NCI-H2171 treated with DMSO at 0.1 percent for 48 hours (cell line): ENCODE measurements around the gene KIF4B.
"Not testable (repeated sequence)": the region's sequence is repeated elsewhere in the genome, so short reads cannot be mapped to it uniquely, and the experiment has no call there.

Experiments used
- DNase-seq: peaks from one replicate; lab custom pipeline; 2025; lab: John Stamatoyannopoulos, UW

KIF4B gene

DNA sequence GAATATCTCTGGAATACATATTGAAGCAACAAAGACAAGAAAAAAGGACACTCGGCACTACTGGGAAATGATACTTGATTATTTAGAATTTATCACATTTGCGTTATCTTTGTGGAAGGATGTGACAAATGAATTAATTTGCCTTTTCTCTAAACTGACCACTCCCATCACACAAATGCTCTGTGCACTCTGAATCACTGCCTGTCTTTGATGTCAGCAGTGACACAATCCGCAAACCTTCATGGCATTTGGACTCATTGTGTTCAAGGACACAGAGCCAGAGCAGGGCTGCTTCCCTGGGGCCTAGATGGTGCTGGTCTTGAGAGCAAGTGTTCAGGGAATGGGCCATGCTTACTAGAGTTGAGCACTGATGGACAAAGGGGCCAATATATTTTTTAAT lies 4.9 kb upstream of the KIF4B start:
- no peak for DNase-seq

DNA sequence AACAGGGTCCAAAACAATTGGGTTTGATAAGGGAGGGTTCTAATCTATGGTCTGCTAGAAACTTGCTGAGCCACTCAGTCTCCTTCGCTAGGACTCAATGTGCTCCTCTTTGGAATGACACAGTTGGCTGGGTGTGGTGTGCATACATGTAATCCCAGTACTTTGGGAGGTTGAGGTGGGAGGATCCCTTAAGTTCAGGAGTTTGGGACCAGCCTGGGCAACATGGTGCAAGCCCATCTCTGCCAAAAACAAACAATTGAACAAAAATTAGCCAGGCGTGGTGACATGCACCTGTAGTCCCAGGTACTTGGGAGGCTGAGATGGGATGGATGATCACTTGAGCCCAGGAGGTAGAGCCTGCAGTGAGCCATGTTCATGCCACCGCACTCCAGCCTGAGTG lies 2.7 kb upstream of the KIF4B start:
- no peak for DNase-seq

DNA sequence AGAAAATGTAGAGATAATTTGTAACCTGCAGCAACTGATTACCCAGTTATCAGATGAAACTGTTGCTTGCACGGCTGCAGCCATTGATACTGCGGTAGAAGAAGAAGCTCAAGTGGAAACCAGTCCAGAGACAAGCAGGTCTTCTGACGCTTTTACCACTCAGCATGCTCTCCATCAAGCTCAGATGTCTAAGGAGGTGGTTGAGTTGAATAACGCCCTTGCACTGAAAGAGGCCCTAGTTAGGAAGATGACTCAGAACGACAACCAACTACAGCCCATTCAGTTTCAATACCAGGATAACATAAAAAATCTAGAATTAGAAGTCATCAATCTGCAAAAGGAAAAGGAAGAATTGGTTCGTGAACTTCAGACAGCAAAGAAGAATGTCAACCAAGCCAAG lies 1.7 kb downstream of the KIF4B start:
- no peak for DNase-seq

DNA sequence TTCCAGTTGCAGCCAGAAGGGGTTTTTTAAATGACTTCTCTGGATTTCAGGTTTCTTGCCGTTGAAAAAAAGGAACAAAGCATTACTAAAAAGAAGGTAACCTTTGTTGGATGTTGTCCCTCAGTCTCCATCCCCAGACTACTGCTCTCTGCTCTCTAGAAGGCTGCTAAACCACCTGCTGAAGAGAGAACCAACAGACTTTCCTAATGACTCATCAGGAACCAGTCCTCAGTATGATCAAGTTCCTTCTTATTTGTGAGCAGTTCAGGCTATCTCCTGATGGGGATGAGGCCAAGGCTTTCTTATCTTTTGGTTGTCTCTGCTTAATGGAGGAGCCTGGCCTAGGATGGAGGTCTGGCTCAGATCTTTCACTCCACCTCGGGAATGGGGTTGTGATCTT lies 4.1 kb downstream of the KIF4B start:
- DNase-seq, result no peak

DNA sequence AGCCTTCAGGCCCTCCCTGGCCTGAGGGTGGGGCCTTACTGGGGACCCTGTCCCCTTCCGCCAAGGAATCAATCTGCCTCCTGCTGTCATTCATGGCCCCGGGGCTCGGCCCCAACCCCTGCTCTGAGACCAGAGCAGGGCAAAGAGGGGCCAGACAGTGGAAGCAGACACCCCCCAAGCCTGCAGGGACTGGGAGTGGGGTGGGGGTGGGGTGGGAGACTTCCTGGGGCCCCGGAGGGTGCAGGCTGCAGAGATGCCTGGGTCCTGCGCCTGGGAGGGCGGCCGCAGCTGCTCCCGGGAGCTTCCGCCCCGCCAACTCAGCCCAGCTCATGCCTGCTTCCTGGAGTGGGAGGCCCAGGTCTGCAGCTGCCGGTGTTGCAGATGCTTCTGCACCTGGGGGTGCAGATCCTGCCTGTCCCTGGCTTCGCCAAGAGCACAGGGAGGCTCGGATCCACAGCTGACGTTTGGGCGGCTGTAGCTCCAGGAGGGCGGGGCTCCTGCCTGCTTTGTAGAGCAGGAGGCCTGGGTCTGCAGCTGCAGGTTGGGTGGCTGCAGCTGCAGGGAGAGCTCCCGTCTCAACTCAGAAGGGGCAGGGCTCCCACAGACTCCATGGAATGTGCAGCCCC lies 6.2 kb downstream of the KIF4B start:
- no peak for DNase-seq

DNA sequence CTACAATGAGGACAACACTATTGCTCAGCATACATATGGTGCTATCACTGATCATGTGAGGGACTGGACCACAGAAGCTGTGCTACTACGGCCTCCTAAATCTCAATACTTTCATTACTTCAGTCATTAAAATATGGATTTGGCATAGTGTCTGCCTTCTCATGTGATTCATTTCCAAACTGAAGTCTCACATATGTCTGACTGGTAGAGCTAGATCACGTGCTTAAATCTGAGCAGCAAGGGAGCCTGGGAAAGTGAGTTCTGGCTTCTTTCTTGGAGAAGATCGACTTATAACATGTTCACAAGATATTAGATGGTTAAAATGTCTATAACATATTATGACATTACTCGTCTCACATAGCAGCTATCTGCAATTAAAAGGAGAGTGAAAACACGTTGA lies 8.3 kb downstream of the KIF4B start:
- no peak for DNase-seq

DNA sequence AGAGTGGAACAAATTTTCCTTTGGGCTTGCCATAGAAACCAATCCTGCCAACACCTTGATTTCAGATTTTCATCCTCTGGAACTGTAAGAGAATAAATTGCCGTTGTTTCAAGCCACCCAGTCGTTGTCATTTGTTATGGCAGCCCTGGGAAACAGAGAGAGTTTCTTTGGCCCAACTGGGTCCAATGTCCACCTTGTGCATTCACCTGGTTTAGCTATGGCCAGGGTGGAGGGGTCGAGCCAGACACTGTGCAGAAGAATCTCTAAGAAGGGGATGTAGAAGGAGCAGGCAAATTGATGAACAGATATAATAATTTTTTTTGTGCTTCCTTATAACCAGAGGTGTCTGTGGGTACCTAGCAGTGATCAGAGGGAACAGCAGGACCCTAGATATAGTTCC lies 9.8 kb downstream of the KIF4B start:
- DNase-seq, result no peak

DNA sequence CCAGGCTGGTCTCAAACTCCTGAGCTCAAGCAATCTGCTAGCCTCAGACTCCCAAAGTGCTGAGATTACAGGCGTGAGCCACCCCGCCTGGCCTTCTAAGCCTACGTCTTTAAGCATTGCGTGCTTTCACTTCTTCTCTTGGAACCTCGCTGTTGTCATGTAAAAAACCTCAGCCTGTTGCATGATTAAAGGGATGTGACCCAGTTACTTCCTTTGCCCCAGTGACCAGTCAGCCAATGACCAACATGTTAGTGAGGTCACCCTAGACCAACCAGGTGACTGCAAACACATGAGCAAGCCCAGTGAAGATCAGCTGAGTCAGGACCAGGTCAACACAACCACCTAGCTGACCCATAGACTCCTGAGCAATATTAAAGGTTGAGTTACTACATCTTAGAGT lies 10.5 kb downstream of the KIF4B start:
- no peak for DNase-seq

- DNase-seq, result no peak
Observed at GRCh38 chr5:155025895-155026294, 12.3 kb downstream of the KIF4B start.

DNA sequence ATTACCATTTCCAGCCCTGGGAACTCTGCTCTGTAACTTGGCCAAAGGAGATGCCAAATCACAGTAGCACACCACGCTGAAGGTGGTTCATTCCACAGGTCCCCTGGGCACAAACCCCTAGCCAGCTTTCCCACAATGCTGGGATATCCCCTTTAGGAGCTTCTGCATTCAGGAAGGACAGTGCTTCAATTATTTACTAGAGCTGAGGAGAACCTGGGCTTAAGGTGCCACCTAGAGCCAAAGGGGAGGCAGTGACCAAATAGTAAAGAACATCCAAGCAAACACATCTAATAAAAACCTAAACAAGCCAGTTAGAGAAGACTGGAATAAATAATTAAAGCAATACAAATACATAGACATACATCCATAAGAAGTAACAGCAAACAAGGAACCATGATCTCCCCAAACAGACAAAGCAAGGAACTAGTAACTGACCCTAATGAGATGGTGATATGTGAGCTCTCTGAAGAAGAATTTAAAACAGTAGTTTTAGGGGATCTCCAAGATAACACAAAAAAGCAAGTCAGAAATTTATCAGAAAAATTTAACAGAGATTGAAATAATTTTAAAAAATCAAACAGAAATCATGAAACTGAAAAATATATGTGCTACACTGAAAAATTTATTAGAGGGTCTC lies 14.6 kb downstream of the KIF4B start:
- no peak for DNase-seq

GRCh38 chr5:155029240-155029639 lies 15.7 kb downstream of the KIF4B start:
- DNase-seq, result no peak

- DNase-seq, result not testable (repeated sequence)
Observed at GRCh38 chr5:155034145-155034744, 20.7 kb downstream of the KIF4B start.

DNA sequence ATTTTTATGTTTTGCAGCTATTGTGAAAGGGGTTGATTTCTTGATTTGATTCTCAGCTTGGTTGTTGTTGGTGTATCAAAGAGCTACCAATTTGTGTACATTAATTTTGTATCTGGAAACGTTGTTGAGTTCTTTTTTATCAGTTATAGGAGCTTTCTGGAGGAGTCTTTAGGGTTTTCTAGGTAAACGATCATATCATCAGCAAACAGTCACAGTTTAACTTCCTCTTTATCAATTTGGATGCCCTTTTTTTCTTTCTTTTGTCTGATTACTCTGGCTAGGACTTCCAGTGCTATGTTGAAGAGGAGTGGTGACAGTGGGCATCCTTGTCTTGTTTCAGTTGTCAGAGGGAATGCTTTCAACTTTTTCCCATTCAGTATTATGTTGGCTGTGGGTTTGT lies 21.5 kb downstream of the KIF4B start:
- DNase-seq, result not testable (repeated sequence)

DNA sequence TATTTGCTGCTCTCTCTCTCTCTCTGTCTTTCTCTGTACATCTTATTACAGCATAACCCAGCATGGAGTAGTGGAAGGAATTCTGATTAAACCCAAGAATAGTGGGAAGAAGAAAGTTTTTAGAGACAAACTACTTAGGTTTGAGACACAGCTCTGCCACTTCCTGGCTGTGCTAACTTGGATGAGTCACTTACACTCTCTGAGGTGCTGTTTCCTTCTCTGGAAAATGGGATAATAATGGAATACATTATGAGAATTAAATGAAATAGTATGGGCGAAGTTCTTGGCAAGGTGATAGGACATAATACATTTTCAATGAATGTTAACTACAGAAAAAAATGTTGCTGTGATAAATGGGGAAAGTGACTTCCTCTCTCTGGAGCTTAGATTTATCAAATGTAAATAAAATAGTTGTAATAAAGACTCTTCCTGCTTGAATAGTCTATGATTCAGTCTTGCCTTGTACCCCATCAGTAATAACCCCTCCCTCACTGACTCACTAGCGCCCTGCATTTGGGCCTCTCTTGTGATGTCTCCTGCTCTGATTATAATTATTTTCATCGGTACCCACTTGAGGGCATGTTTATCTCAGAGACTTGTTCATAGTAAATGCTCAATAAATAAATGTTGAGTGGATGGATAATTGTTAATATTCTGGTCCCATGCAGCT lies 27.6 kb downstream of the KIF4B start:
- DNase-seq, result no peak

GRCh38 chr5:155044591-155044990 lies 31.0 kb downstream of the KIF4B start:
- DNase-seq, result no peak

- DNase-seq, result no peak
Observed at GRCh38 chr5:155046591-155046990, 33.0 kb downstream of the KIF4B start.

DNA sequence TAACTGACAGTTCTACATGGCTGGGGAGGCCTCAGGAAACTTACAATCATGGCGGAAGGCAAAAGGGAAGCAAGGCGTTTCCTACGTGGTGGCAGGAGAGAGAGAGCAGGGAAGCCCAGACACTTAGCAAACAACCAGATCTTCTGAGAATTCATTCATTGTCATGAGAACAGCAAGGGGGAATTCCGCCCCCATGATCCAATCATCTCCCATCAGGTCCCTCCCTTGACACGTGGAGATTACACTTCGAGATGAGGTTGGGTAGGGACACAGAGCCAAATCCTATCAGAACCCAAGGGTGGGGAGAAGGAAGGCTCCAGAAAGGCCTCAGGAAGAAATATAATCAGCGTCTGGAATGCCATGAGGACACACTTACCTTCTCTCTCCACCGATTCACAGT lies 34.3 kb downstream of the KIF4B start:
- DNase-seq, result no peak

- DNase-seq, result no peak
Observed at GRCh38 chr5:155049569-155050383, 36.2 kb downstream of the KIF4B start.

- no peak for DNase-seq
Observed at GRCh38 chr5:155050384-155051019, 36.9 kb downstream of the KIF4B start.

GRCh38 chr5:155052532-155052931 lies 39.0 kb downstream of the KIF4B start:
- peak; percentile 37 for DNase-seq

- DNase-seq, result no peak
Observed at GRCh38 chr5:155053501-155053900, 39.9 kb downstream of the KIF4B start.
